Astrocyte (in vitro differentiated cells and primary cell): ENCODE results near the gene ARF5. TPM values are rescaled to one million over a fixed set of nuclear protein-coding genes. Genes with fewer than 3 reads are reported as not detected.

Source experiments
- DNase-seq: peaks from one replicate; pipeline ENCODE4 v3.0.0-alpha.2; 2010; ENCODE audit warnings: low read depth
- FAIRE-seq: peaks from 2 replicates; lab custom pipeline; 2011; peaks lifted over from hg19 to GRCh38; lab: Jason Lieb, UNC
- H2AFZ ChIP-seq: 2 replicates; pipeline ENCODE4 v1.6.0; 2012; ENCODE audit warnings: low read depth, low read length, inconsistent platforms
- H3K27ac ChIP-seq: 2 replicates; pipeline ENCODE4 v1.5.1; 2011; ENCODE audit warnings: low read depth, low read length, inconsistent platforms
- H3K27me3 ChIP-seq: 2 replicates; pipeline ENCODE4 v1.6.0; 2011; ENCODE audit warnings: low read length, inconsistent platforms; ENCODE audit not compliant: insufficient read depth
- H3K36me3 ChIP-seq: 2 replicates; pipeline ENCODE4 v1.5.1; 2011; ENCODE audit warnings: low read length, inconsistent platforms; ENCODE audit not compliant: insufficient read depth
- H3K4me1 ChIP-seq: 2 replicates; pipeline ENCODE4 v1.5.1; 2011; ENCODE audit warnings: low read length, inconsistent platforms; ENCODE audit not compliant: insufficient read depth
- H3K4me2 ChIP-seq: 2 replicates; pipeline ENCODE4 v1.6.0; 2012; ENCODE audit warnings: low read length, inconsistent platforms
- H3K4me3 ChIP-seq: 2 replicates; pipeline ENCODE4 v1.5.1; 2011; ENCODE audit warnings: low read depth, mild to moderate bottlenecking, low read length, inconsistent platforms; ENCODE audit not compliant: insufficient read depth
- H3K79me2 ChIP-seq: 2 replicates; pipeline ENCODE4 v1.6.0; 2012; ENCODE audit warnings: mild to moderate bottlenecking, low read length, inconsistent platforms; ENCODE audit not compliant: insufficient read depth
- H3K9ac ChIP-seq: 2 replicates; pipeline ENCODE4 v1.6.0; 2012; ENCODE audit warnings: mild to moderate bottlenecking, low read length, inconsistent platforms
- H3K9me3 ChIP-seq: 2 replicates; pipeline ENCODE4 v1.5.1; 2012; ENCODE audit warnings: low read depth, mild to moderate bottlenecking, low read length, inconsistent platforms; ENCODE audit not compliant: insufficient read depth
- H4K20me1 ChIP-seq: 2 replicates; pipeline ENCODE4 v1.6.0; 2012; ENCODE audit warnings: low read length, inconsistent platforms; ENCODE audit not compliant: insufficient read depth
- H3K27ac Mint-ChIP-seq: one replicate; pipeline ENCODE4 v1.8.0; 2021; ENCODE audit warnings: mild to moderate bottlenecking, mixed read lengths; ENCODE audit not compliant: unreplicated experiment
- H3K27me3 Mint-ChIP-seq: one replicate; pipeline ENCODE4 v1.8.0; 2021; ENCODE audit warnings: low read depth, mixed read lengths; ENCODE audit not compliant: unreplicated experiment
- H3K36me3 Mint-ChIP-seq: one replicate; pipeline ENCODE4 v1.8.0; 2021; ENCODE audit warnings: low read depth, mixed read lengths; ENCODE audit not compliant: unreplicated experiment
- H3K4me1 Mint-ChIP-seq: one replicate; pipeline ENCODE4 v1.8.0; 2021; ENCODE audit warnings: low read depth, mixed read lengths; ENCODE audit not compliant: unreplicated experiment
- H3K4me3 Mint-ChIP-seq: one replicate; pipeline ENCODE4 v1.8.0; 2021; ENCODE audit warnings: mild to moderate bottlenecking, moderate library complexity, mixed read lengths; ENCODE audit not compliant: unreplicated experiment
- H3K9me3 Mint-ChIP-seq: one replicate; pipeline ENCODE4 v1.8.0; 2021; ENCODE audit warnings: mild to moderate bottlenecking, mixed read lengths; ENCODE audit not compliant: unreplicated experiment
- EZH2 ChIP-seq: IDR thresholded peaks from 2 replicates; pipeline ENCODE4 v1.6.1; 2012; ENCODE audit warnings: mild to moderate bottlenecking, low read length, inconsistent platforms; ENCODE audit not compliant: insufficient read depth
- total RNA-seq: library from RNA; stranded (reverse); gene quantifications from 2 replicates; pipeline ENCODE4 v1.2.1, GENCODE V29; 2021
- TF ChIP-seq, protein P1 (sequence below): IDR thresholded peaks from 2 replicates; pipeline ENCODE4 v1.5.1; 2011; ENCODE audit warnings: low read depth, mild to moderate bottlenecking, inconsistent platforms, low read length, moderate library complexity; ENCODE audit not compliant: insufficient read depth

ARF5 gene
- total RNA-seq, 1 donor from 2014 or later = 111 TPM

DNA sequence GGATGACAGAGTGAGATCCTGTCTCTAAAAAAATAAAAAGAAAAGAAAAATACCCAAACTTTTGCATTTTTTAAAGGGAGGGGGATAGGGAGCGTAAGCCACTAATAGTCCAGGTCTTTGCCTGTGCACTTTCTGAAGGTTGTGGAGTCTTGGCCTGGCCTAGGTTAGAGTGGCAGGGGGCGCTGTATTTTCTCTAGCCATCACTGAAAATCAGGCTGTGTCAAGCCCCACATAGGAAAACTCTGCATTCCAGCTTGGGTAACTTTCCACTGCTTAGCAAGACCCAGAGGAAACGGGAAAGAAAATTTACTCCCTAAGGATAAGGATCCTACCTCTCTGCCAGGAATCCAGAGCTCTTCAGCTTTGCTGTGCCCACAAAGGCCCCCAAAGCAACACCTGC lies 40.2 kb downstream of the ARF5 start:
- Histone ChIP-seq H3K9ac (no peak overlapping the region), H3K27ac (no peak overlapping the region), H3K9me3 (no peaks in the 10 kb centered on the region), H4K20me1 (no peaks in the 10 kb centered on the region), H3K4me1 (no peaks in the 10 kb centered on the region), H3K4me2 (no peak overlapping the region), H2AFZ (no peak overlapping the region), H3K4me3 (no peak overlapping the region), H3K36me3 (no peaks in the 10 kb centered on the region), H3K27me3 (peaks cover 12% of the 10 kb centered on the region), H3K79me2 (no peaks in the 10 kb centered on the region)
- TF ChIP-seq EZH2 = no peak
- TF ChIP-seq, protein P1, sequence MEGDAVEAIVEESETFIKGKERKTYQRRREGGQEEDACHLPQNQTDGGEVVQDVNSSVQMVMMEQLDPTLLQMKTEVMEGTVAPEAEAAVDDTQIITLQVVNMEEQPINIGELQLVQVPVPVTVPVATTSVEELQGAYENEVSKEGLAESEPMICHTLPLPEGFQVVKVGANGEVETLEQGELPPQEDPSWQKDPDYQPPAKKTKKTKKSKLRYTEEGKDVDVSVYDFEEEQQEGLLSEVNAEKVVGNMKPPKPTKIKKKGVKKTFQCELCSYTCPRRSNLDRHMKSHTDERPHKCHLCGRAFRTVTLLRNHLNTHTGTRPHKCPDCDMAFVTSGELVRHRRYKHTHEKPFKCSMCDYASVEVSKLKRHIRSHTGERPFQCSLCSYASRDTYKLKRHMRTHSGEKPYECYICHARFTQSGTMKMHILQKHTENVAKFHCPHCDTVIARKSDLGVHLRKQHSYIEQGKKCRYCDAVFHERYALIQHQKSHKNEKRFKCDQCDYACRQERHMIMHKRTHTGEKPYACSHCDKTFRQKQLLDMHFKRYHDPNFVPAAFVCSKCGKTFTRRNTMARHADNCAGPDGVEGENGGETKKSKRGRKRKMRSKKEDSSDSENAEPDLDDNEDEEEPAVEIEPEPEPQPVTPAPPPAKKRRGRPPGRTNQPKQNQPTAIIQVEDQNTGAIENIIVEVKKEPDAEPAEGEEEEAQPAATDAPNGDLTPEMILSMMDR = no peak
- Mint-ChIP-seq H3K27me3 (no peaks in the 10 kb centered on the region), H3K4me3 (no peak overlapping the region), H3K27ac (no peak overlapping the region), H3K4me1 (peaks cover 11% of the 10 kb centered on the region), H3K9me3 (no peaks in the 10 kb centered on the region), H3K36me3 (no peaks in the 10 kb centered on the region)
- FAIRE-seq = no peak
- DNase-seq = no peak

DNA sequence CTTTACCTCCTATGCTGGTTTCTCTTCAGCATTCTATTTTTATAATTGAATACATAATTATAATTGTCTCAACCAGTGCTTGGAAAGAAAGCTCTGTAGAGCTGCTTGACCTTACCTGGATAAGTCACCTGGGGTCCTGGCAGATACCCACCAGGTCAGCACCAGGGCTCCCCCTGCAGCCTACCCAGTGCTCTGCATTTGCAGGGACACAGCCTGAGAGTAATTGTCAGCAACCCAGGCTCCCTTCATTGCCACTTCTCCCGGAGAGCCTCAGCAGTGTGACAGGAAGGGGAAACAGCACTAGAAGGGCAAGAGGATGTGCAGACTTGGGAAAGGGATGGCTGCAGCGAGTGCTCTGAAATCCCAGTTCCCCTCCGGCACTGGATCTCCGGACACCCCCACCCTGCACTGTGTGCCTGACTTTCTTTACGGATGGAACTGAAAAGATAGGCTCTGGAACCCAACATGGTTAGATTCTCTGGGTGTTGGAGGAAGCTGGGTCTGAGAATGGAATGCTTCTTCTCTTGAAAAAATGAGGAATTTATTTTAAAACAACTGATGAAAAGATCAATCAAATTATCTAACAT lies 41.1 kb downstream of the ARF5 start:
- peaks cover 11% of the 10 kb centered on the region for H3K4me1 Mint-ChIP-seq
- no peak for FAIRE-seq
- Histone ChIP-seq H3K9ac (no peak overlapping the region), H3K27ac (no peak overlapping the region), H3K9me3 (no peaks in the 10 kb centered on the region), H2AFZ (no peak overlapping the region), H3K27me3 (peaks cover 9% of the 10 kb centered on the region), H3K4me2 (no peak overlapping the region), H3K79me2 (no peaks in the 10 kb centered on the region), H3K4me3 (no peak overlapping the region), H3K4me1 (peaks cover under 1% of the 10 kb centered on the region), H3K36me3 (no peaks in the 10 kb centered on the region), H4K20me1 (no peaks in the 10 kb centered on the region)
- no peak for TF ChIP-seq EZH2
- TF ChIP-seq, protein P1 = peak; percentile 19
- H3K4me3 Mint-ChIP-seq = no peak overlapping the region
- DNase-seq = no peak
- H3K27me3 Mint-ChIP-seq = no peaks in the 10 kb centered on the region
- no peak overlapping the region for H3K27ac Mint-ChIP-seq
- no peaks in the 10 kb centered on the region for H3K36me3 Mint-ChIP-seq
- no peaks in the 10 kb centered on the region for H3K9me3 Mint-ChIP-seq

DNA sequence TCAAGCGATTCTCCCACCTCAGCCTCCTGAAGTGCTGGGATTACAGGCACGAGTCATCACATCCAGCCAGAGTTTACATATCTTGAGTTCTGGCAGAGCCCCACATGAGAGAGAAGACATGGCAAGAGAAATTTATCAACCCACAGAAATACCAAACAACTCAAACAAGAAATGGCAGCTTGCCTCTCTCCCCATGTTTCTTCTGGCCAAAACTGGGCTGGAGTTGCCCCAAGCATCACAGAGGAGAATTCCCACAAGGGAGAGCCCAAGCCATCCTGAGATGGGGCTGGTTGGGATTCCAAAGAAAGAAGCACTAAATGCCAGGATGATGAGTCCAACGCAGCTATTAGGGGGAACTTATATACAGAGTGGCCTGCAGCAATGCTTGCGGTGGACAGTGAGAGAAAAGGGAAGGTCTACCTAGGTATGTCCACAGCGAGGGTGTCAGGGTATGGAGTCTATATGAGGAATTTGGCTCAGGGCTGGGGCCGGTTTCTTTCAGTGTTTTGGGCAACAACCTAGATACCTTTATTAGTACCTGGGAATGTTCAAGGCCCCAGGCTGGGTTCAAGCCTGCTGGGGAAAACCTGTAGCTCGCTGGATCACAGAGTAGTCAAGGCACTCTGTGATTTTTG lies 44.2 kb downstream of the ARF5 start:
- Histone ChIP-seq H3K79me2 (no peaks in the 10 kb centered on the region), H3K4me2 (no peak overlapping the region), H3K36me3 (no peaks in the 10 kb centered on the region), H3K9ac (no peak overlapping the region), H3K4me3 (no peak overlapping the region), H3K9me3 (no peaks in the 10 kb centered on the region), H3K4me1 (peaks cover 8% of the 10 kb centered on the region), H4K20me1 (no peaks in the 10 kb centered on the region), H3K27ac (no peak overlapping the region), H2AFZ (no peak overlapping the region), H3K27me3 (no peaks in the 10 kb centered on the region)
- TF ChIP-seq EZH2 = no peak
- TF ChIP-seq, protein P1 = no peak
- peaks cover 13% of the 10 kb centered on the region for H3K4me1 Mint-ChIP-seq
- no peak overlapping the region for H3K4me3 Mint-ChIP-seq
- H3K27me3 Mint-ChIP-seq = no peaks in the 10 kb centered on the region
- DNase-seq (peak; percentile 85), FAIRE-seq (peak; percentile 49)
- H3K9me3 Mint-ChIP-seq = no peaks in the 10 kb centered on the region
- H3K36me3 Mint-ChIP-seq = no peaks in the 10 kb centered on the region
- H3K27ac Mint-ChIP-seq = no peak overlapping the region
